ENCODE data around the gene SKAP1. TPM values are rescaled to one million over a fixed set of nuclear protein-coding genes. Genes with fewer than 3 reads are reported as not detected.
"Not testable (repeated sequence)": the region's sequence is repeated elsewhere in the genome, so short reads cannot be mapped to it uniquely, and the experiment has no call there.

Gene SKAP1
- total RNA-seq, 6 experiments from 2014 or later, result 4.5 to 51.0 (median 17.5) TPM

- Histone ChIP-seq H3K4me3 (no peak overlapping the region), H3K27me3 (peaks cover 0 to 5% of the 10 kb centered on the region in 2 donors), H3K4me1 (no peaks in the 10 kb centered on the region), H3K9me3 (no peaks in the 10 kb centered on the region), H3K27ac (no peak overlapping the region), H3K36me3 (no peaks in the 10 kb centered on the region)
- intact Hi-C loops (cut with DNase I), result no loop called here
- ATAC-seq, result no peak
- DNase-seq, result no peak
- no peak for TF ChIP-seq POLR2A (IDR thresholded peaks at IDR 0.05)
- TF ChIP-seq CTCF (IDR thresholded peaks at IDR 0.05), result no peak
- 47% methylated on average over 9 of the region's 9 CpGs for WGBS (ENCODE audit: insufficient coverage, low coverage, low lambda C conversion rate, missing lambda C conversion rate)
Measured at GRCh38 chr17:48293319-48294019, 136.5 kb downstream of the SKAP1 start.

- Histone ChIP-seq H3K4me3 (no peak overlapping the region), H3K9me3 (no peaks in the 10 kb centered on the region), H3K36me3 (no peaks in the 10 kb centered on the region), H3K27me3 (peaks cover 0 to 5% of the 10 kb centered on the region in 2 donors), H3K27ac (no peak overlapping the region), H3K4me1 (no peaks in the 10 kb centered on the region)
- WGBS (ENCODE audit: insufficient coverage, low coverage, low lambda C conversion rate, missing lambda C conversion rate), result 26% methylated on average over 2 of the region's 2 CpGs
- no peak for TF ChIP-seq CTCF (IDR thresholded peaks at IDR 0.05)
- no peak for TF ChIP-seq POLR2A (IDR thresholded peaks at IDR 0.05)
- DNase-seq, result no peak
- intact Hi-C loops (cut with DNase I), result no loop called here
- no peak for ATAC-seq
Measured at GRCh38 chr17:48290378-48290777, 139.6 kb downstream of the SKAP1 start.

- ATAC-seq; H3K36me3 ChIP-seq; DNase-seq; intact Hi-C loops (cut with DNase I); H3K9me3 ChIP-seq; H3K4me1 ChIP-seq; H3K4me3 ChIP-seq; H3K27me3 ChIP-seq; H3K27ac ChIP-seq: not testable (repeated sequence)
- WGBS (ENCODE audit: insufficient coverage, low coverage, low lambda C conversion rate, missing lambda C conversion rate), result 89% methylated on average over 9 of the region's 9 CpGs
Measured at GRCh38 chr17:48286917-48287316, 143.1 kb downstream of the SKAP1 start.

GRCh38 chr17:48285614-48286013, 144.4 kb downstream of the SKAP1 start:
- H3K36me3 ChIP-seq, result no peaks in the 10 kb centered on the region
- no peak for TF ChIP-seq CTCF (IDR thresholded peaks at IDR 0.05)
- TF ChIP-seq POLR2A (IDR thresholded peaks at IDR 0.05), result no peak
- no peak overlapping the region for H3K4me3 ChIP-seq
- no peak overlapping the region for H3K27ac ChIP-seq
- no peaks in the 10 kb centered on the region for H3K4me1 ChIP-seq
- intact Hi-C loops (cut with DNase I), result no loop called here
- no peak for ATAC-seq
- no peaks in the 10 kb centered on the region for H3K27me3 ChIP-seq
- DNase-seq, result no peak
- no peaks in the 10 kb centered on the region for H3K9me3 ChIP-seq

- H3K27ac ChIP-seq, result no peak overlapping the region
- intact Hi-C loops (cut with DNase I), result no loop called here
- H3K36me3 ChIP-seq, result no peaks in the 10 kb centered on the region
- no peak for TF ChIP-seq CTCF (IDR thresholded peaks at IDR 0.05)
- no peak for TF ChIP-seq POLR2A (IDR thresholded peaks at IDR 0.05)
- DNase-seq (no peak), ATAC-seq (no peak)
- WGBS (ENCODE audit: insufficient coverage, low coverage, low lambda C conversion rate, missing lambda C conversion rate), result 63% methylated on average over 1 of the region's 1 CpG
- no peaks in the 10 kb centered on the region for H3K9me3 ChIP-seq
- H3K4me3 ChIP-seq, result no peak overlapping the region
- H3K27me3 ChIP-seq, result no peaks in the 10 kb centered on the region
- no peaks in the 10 kb centered on the region for H3K4me1 ChIP-seq
Measured at GRCh38 chr17:48283907-48284306, 146.1 kb downstream of the SKAP1 start.
